GM12892 (cell line): ENCODE results near the gene CNEP1R1.

Source experiments
- POLR2A ChIP-seq: IDR thresholded peaks from 2 replicates; pipeline ENCODE4 v1.6.1; 2011; ENCODE audit warnings: low read depth, low read length, control low read depth
- POLR2AphosphoS5 ChIP-seq: IDR thresholded peaks from 2 replicates; pipeline ENCODE4 v1.6.1; 2011; ENCODE audit warnings: low read depth, low read length, control low read depth
- TAF1 ChIP-seq: IDR thresholded peaks from 2 replicates; pipeline ENCODE4 v1.6.1; 2011; ENCODE audit warnings: low read depth, mild to moderate bottlenecking, control low read depth, low read length, borderline replicate concordance

GRCh38 chr16:50012182-50012581 is 12.8 kb upstream of the CNEP1R1 start:
- TF ChIP-seq POLR2A (no peak), TAF1 (no peak), POLR2AphosphoS5 (no peak)
